Prostate gland (tissue), 2 donors: ENCODE results near the gene ANKRD63.
A peak's percentile ranks its signal among the peaks of the same experiment; 100 is the strongest.

Experiments
- POLR2A ChIP-seq: fragments of 450-650 bp; IDR thresholded peaks from one replicate; pipeline ENCODE4 v1.6.1; 2016; ENCODE audit warnings: antibody characterized with exemption, mild to moderate bottlenecking
- TF ChIP-seq, protein P1 (sequence below), 4 experiments: fragments of 200-600 bp in 2 of 4; fragments of 450-650 bp in 2 of 4; sonication (generic) in 2 of 4; IDR thresholded peaks; 1 replicate in 3 of 4; 2 replicates in 1 of 4; pipeline ENCODE4 v1.5.1; 2016 to 2019; ENCODE audit warnings: antibody characterized with exemption in 4 of 4, mild to moderate bottlenecking in 2 of 4, moderate library complexity in 2 of 4

DNA sequence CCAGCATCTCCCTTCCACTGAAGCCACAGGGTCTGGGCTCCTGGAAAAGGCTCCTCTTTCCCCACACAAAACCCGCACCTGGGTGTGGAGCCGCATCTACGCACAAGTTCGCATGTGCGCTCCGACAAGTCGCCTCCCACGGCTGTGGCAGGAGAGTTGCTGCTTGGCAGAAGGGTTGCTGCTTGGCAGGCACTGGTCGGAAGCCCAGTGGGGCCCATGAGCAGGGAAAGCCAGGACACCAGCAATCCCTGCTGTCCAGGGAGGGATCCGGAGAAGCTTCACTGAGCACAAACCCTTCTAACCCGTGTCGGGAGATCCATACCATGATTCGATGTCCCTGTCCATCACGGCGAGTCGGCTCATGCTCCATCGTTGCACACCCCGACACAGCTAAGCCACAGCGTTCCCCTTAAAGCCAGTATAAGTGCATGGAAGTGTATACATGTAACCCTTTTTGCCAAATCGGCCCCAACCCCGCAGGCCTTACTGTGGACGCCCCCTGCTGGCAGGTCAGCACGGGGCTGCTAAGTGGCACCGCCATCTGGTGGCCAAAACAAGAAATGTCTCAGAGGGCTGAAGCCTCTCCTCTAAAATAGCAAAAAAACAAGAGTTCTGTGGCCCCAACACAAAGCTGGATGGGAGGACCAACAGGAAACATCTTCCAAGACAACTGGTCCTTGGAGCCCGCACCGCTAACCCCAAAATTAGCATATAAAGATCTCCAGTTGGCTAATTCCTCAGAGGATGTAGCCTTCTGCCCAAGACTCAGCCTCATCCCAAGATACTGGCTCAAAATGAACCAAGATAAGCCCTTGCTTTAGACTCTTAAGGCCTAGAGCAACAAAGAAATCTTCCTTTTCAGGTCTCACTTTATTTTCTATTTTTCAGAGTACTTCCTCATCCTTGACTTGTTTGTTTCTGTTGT is 8.3 kb downstream of the ANKRD63 start:
- TF ChIP-seq POLR2A: no peak
- TF ChIP-seq, protein P1, sequence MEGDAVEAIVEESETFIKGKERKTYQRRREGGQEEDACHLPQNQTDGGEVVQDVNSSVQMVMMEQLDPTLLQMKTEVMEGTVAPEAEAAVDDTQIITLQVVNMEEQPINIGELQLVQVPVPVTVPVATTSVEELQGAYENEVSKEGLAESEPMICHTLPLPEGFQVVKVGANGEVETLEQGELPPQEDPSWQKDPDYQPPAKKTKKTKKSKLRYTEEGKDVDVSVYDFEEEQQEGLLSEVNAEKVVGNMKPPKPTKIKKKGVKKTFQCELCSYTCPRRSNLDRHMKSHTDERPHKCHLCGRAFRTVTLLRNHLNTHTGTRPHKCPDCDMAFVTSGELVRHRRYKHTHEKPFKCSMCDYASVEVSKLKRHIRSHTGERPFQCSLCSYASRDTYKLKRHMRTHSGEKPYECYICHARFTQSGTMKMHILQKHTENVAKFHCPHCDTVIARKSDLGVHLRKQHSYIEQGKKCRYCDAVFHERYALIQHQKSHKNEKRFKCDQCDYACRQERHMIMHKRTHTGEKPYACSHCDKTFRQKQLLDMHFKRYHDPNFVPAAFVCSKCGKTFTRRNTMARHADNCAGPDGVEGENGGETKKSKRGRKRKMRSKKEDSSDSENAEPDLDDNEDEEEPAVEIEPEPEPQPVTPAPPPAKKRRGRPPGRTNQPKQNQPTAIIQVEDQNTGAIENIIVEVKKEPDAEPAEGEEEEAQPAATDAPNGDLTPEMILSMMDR (IDR thresholded peaks at IDR 0.05): peak; percentile 100
